HG03342 (cell line): ENCODE measurements around the gene STPG4.

ENCODE experiments used
- ATAC-seq: cut with Tn5 transposase; IDR thresholded peaks from one replicate; pipeline ENCODE4 v1.9.1; 2021; ENCODE audit warnings: mild to moderate bottlenecking, moderate library complexity; ENCODE audit not compliant: unreplicated experiment

Gene STPG4

GRCh38 chr2:47073217-47073616 is 81.9 kb downstream of the STPG4 start:
- no peak for ATAC-seq

- peak; percentile 41 for ATAC-seq
These were observed 82.3 kb downstream of the STPG4 start for GRCh38 chr2:47072728-47073191.

- ATAC-seq: no peak
These were observed 83.0 kb downstream of the STPG4 start for GRCh38 chr2:47072018-47072691.

GRCh38 chr2:47070920-47071824 is 83.9 kb downstream of the STPG4 start:
- ATAC-seq: peak; percentile 71

- no peak for ATAC-seq
These were observed 84.8 kb downstream of the STPG4 start for GRCh38 chr2:47070155-47070919.

GRCh38 chr2:47069628-47070154 is 85.4 kb downstream of the STPG4 start:
- no peak for ATAC-seq

GRCh38 chr2:47068981-47069627 is 86.0 kb downstream of the STPG4 start:
- no peak for ATAC-seq

GRCh38 chr2:47067788-47068407 is 87.2 kb downstream of the STPG4 start:
- ATAC-seq: no peak

GRCh38 chr2:47065771-47066380 is 89.2 kb downstream of the STPG4 start:
- ATAC-seq: no peak

- ATAC-seq: no peak
These were observed 89.8 kb downstream of the STPG4 start for GRCh38 chr2:47065343-47065742.

- no peak for ATAC-seq
These were observed 91.0 kb downstream of the STPG4 start for GRCh38 chr2:47064106-47064505.

- ATAC-seq: no peak
These were observed 91.6 kb downstream of the STPG4 start for GRCh38 chr2:47063538-47063930.

- ATAC-seq: no peak
These were observed 92.2 kb downstream of the STPG4 start for GRCh38 chr2:47062681-47063537.

- no peak for ATAC-seq
These were observed 93.0 kb downstream of the STPG4 start for GRCh38 chr2:47061944-47062678.

GRCh38 chr2:47060652-47061170 is 94.4 kb downstream of the STPG4 start:
- no peak for ATAC-seq

GRCh38 chr2:47058003-47058931 is 96.8 kb downstream of the STPG4 start:
- ATAC-seq: peak; percentile 56

- ATAC-seq: no peak
These were observed 97.5 kb downstream of the STPG4 start for GRCh38 chr2:47057687-47058002.
